ENCODE measurements around the gene CHID1. TPM values are rescaled to one million over a fixed set of nuclear protein-coding genes. Genes with fewer than 3 reads are reported as not detected.

CHID1 gene
- total RNA-seq, 3 donors from 2014 or later: 58.3 to 79.5 (median 68.3) TPM

DNA sequence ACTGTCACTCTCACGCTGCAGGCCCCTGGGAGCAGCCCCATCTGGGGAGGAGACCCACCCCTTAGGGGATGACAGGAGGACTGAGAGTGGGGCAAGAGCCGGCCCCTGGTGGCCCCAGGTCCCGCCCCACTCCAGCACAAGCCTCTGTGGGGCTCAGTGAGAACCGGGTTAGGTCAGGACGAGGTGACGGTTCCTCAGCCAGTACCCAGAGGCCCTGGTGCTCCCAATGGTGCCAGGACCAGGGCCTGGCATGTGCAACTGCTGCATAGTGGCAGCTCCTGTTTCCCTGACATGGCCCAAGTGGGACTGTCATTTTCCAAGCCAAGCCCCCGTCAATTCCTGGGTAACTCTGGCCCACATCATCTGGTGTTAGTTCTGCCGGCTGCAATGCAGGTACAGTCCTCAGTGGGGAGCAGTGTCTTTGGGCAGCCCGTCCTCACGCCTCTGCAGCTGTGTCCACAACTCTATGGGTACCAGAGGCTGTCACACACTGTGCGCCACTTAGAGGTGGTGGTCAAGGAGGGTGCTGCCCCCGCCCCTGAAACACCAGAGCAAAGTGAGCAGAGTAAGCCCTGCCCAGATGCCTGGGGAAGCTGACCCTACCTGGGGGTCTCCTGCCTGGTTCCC is 15.9 kb downstream of the CHID1 start:
- H3K36me3 ChIP-seq: no peaks in the 10 kb centered on the region
- no peak for DNase-seq (ENCODE audit: low spot score in 2 of 2)
- intact Hi-C loops (cut with DNase I; ENCODE audit: low total_unique reads): no loop called here
- no peak overlapping the region for H3K4me3 ChIP-seq
- no peaks in the 10 kb centered on the region for H3K9me3 ChIP-seq
- TF ChIP-seq, protein P1, sequence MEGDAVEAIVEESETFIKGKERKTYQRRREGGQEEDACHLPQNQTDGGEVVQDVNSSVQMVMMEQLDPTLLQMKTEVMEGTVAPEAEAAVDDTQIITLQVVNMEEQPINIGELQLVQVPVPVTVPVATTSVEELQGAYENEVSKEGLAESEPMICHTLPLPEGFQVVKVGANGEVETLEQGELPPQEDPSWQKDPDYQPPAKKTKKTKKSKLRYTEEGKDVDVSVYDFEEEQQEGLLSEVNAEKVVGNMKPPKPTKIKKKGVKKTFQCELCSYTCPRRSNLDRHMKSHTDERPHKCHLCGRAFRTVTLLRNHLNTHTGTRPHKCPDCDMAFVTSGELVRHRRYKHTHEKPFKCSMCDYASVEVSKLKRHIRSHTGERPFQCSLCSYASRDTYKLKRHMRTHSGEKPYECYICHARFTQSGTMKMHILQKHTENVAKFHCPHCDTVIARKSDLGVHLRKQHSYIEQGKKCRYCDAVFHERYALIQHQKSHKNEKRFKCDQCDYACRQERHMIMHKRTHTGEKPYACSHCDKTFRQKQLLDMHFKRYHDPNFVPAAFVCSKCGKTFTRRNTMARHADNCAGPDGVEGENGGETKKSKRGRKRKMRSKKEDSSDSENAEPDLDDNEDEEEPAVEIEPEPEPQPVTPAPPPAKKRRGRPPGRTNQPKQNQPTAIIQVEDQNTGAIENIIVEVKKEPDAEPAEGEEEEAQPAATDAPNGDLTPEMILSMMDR (IDR thresholded peaks at IDR 0.05): no peak
- TF ChIP-seq POLR2AphosphoS5 (IDR thresholded peaks at IDR 0.05): no peak
- no peak for TF ChIP-seq POLR2A (IDR thresholded peaks at IDR 0.05)
- no peak overlapping the region for H3K27ac ChIP-seq
- no peaks in the 10 kb centered on the region for H3K4me1 ChIP-seq
- H3K27me3 ChIP-seq: no peaks in the 10 kb centered on the region

DNA sequence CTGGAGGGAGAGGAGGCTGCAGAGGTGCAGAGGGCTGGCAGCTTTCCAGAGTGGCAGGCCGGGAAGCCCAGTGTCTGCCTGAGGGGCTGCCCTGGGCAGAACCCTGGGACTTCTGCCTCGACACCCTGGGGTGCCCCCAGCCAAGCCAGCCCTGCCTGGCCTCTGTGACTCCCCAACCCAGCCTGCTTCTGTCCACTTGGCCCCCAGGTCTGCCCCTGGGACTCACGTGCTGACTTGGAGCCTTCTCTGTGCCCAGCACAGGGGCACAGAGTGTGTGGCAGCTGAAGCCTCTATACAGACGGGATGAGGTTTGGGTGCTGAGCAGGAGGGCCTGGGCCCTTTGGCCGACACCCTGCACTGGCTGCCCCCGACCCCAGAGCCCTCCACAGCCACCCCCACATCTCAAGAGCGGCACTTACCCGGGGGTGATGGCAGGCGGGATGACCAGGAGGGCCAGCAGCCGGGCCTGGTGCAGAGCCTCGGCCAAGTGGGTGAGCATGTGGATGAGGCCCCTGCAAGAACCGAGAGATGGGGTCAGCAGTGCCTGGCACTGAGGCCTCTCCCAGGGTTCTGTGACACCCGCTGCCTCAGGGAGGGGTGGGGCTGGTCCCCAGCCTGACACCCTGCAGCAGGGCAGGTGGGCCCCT is 17.5 kb downstream of the CHID1 start:
- intact Hi-C loops (cut with DNase I; ENCODE audit: low total_unique reads): no loop called here
- no peak overlapping the region for H3K27ac ChIP-seq
- no peaks in the 10 kb centered on the region for H3K27me3 ChIP-seq
- no peak overlapping the region for H3K4me3 ChIP-seq
- no peaks in the 10 kb centered on the region for H3K4me1 ChIP-seq
- no peaks in the 10 kb centered on the region for H3K9me3 ChIP-seq
- no peaks in the 10 kb centered on the region for H3K36me3 ChIP-seq
- DNase-seq (ENCODE audit: low spot score in 2 of 2): no peak
- TF ChIP-seq, protein P1 (IDR thresholded peaks at IDR 0.05): no peak
- TF ChIP-seq POLR2AphosphoS5 (IDR thresholded peaks at IDR 0.05) (no peak), POLR2A (IDR thresholded peaks at IDR 0.05) (no peak)

DNA sequence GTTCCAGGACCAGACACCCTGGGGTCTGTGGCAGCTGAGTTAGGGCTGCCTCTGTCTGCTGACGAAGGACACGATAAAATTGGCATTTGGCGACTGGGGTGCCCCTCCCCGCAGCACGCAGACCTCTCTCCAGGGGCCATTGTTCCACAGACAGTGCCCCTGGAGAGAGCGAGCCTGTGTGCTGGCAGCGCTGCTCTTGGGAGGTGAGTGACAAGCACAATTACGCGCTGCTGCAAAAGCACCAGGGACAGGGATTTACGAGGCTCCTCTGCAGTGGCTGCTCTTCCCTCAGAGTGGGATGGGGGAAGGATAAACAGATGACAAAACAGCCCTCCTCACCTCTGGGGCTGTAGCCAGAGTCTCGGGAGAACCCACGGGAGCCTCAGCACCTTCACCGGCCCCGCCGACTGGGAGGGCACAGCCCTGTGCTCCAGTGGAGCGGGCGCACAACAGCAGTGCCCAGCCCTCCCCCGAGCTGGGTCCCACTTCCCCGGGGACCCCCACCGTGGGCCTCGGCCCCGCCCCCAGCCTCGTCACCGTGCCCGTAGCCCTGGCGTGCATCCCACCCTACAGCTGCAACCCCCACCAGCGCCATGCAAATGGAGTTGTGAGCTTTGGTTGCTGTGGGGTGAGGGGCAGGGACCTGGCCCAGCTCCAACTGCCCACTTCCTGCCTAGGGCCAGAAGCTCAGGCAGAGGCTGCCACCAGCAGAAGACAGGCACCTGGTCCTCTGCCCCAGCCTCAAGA is 19.6 kb downstream of the CHID1 start:
- no peak overlapping the region for H3K4me3 ChIP-seq
- no peaks in the 10 kb centered on the region for H3K4me1 ChIP-seq
- intact Hi-C loops (cut with DNase I; ENCODE audit: low total_unique reads): no loop called here
- H3K27ac ChIP-seq: no peak overlapping the region
- no peaks in the 10 kb centered on the region for H3K36me3 ChIP-seq
- DNase-seq (ENCODE audit: low spot score in 2 of 2): no peak
- H3K27me3 ChIP-seq: no peaks in the 10 kb centered on the region
- TF ChIP-seq POLR2A (IDR thresholded peaks at IDR 0.05): no peak
- H3K9me3 ChIP-seq: no peaks in the 10 kb centered on the region

DNA sequence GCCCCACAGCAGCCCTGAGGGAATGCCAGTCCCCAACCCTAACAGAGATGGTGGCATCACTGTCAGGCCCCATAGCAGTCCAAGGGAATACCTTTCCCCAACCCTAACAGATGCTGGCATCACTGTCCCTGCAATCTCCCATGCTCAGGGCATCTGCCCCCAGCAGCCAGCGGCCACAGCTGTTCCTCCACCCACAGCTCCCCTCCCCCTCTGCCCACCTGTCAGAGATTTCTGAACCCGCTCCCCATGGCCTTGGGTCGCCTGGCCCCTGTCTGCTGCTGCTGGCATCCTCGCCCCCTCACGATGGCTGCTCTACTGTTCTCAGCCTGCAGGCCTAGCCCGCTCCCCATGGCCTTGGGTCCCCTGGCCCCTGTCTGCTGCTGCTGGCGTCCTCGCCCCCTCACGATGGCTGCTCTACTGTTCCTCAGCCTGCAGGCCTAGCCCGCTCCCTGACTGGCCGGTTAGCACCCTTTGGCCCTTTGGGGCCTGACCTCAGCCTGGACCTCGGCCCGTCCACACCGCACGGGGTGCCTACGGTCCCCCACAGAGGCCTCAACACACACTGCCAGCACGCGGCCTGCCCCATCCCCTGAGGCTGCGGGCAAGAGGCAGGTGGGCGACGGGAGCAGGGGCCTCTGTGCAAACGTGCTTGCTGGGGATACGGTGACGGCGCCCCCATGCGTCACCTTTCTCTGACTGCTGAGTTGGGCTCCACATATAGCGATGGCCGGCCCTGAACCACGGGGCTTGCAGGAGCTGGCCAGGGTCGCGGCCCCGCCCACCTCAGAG is 20.7 kb downstream of the CHID1 start:
- intact Hi-C loops (cut with DNase I; ENCODE audit: low total_unique reads): no loop called here
- H3K9me3 ChIP-seq: no peaks in the 10 kb centered on the region
- H3K4me1 ChIP-seq: no peaks in the 10 kb centered on the region
- H3K27ac ChIP-seq: no peak overlapping the region
- no peaks in the 10 kb centered on the region for H3K36me3 ChIP-seq
- TF ChIP-seq POLR2A (IDR thresholded peaks at IDR 0.05) (no peak), POLR2AphosphoS5 (IDR thresholded peaks at IDR 0.05) (no peak)
- TF ChIP-seq, protein P1 (IDR thresholded peaks at IDR 0.05): no peak
- no peak overlapping the region for H3K4me3 ChIP-seq
- H3K27me3 ChIP-seq: no peaks in the 10 kb centered on the region
- DNase-seq (ENCODE audit: low spot score in 2 of 2): no peak

DNA sequence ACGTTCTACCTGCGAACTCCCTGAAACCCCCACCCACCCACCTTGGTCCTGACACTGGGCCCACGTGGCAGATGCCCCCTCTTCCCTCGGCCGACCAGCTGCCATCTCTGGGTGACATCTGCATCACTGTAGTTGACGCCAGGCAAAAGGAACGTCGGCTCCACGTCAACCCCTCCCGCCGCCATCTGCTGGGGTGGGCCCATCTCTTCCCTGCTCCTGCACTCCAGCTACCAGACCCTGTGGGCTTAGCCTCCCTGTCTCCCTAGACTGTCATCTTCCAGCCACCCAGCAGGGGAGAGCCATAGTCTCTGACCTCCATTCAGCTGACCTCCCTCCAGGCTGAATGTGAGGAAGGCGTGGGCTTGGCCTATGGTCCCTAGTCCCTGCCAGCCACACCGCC is 21.4 kb downstream of the CHID1 start:
- H3K36me3 ChIP-seq: no peaks in the 10 kb centered on the region
- TF ChIP-seq POLR2AphosphoS5 (IDR thresholded peaks at IDR 0.05) (no peak), POLR2A (IDR thresholded peaks at IDR 0.05) (no peak)
- TF ChIP-seq, protein P1 (IDR thresholded peaks at IDR 0.05): no peak
- H3K27me3 ChIP-seq: no peaks in the 10 kb centered on the region
- no peaks in the 10 kb centered on the region for H3K9me3 ChIP-seq
- no peak for DNase-seq (ENCODE audit: low spot score in 2 of 2)
- no peaks in the 10 kb centered on the region for H3K4me1 ChIP-seq
- no peak overlapping the region for H3K27ac ChIP-seq
- H3K4me3 ChIP-seq: no peak overlapping the region
- intact Hi-C loops (cut with DNase I; ENCODE audit: low total_unique reads): no loop called here

All from breast epithelium (tissue), 4 donors.